ENCODE measurements around the gene MYO7A. TPM values are rescaled to one million over a fixed set of nuclear protein-coding genes. Genes with fewer than 3 reads are reported as not detected.

Gene MYO7A
- total and polyA plus RNA-seq, 2 donors (not counting 3 experiments of a cell fraction or from before 2014, with no cell fraction given), result 1.3 to 3.6 TPM

DNA sequence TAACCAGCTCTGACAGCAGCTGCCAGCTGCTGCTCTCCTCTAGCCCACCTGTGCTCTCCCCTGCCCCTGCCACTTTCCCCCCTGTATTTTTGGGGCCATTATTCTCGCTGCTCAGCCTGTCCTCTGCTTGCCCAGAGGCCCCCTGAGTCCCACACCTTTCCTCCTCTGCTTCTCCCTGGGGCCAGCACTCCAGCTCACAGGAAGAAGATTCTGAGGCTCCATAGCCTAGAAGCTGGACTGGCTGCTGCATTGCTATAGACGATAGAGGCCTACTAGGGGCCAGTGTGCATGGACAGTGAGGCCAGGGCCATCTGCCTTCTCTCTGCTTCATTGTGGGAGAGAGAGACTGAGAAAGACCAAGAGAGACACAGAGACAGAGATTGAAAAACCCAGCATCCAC lies 24.7 kb upstream of the MYO7A start:
- Histone ChIP-seq H3K79me2 (ENCODE audit: control insufficient read depth, insufficient read depth, low read length) (no peaks in the 10 kb centered on the region), H3K9me1 (replicated peaks; ENCODE audit: control insufficient read depth, extremely low read depth, insufficient read depth, low read length) (no peaks in the 10 kb centered on the region), H3K9ac (replicated peaks; ENCODE audit: extremely low read depth, insufficient read depth, low read length) (no peak overlapping the region), H4K20me1 (replicated peaks; ENCODE audit: control insufficient read depth, extremely low read depth, insufficient read depth, low read length) (no peaks in the 10 kb centered on the region), H3K4me1 (ENCODE audit: control insufficient read depth, extremely low read depth, insufficient read depth, low read length) (peaks cover 10% of the 10 kb centered on the region), H3K27me3 (ENCODE audit: control insufficient read depth in 2 of 2, insufficient read depth in 2 of 2, low read length in 2 of 2) (no peaks in the 10 kb centered on the region), H3K9me3 (replicated peaks; ENCODE audit: control insufficient read depth, insufficient read depth, low read length) (no peaks in the 10 kb centered on the region), H3K27ac (ENCODE audit: insufficient read depth, low read depth, low read length) (no peak overlapping the region), H3K36me3 (ENCODE audit: control insufficient read depth in 2 of 2, extremely low read depth in 1 of 2, insufficient read depth in 2 of 2, low read length in 2 of 2) (no peaks in the 10 kb centered on the region), H2AFZ (ENCODE audit: low read depth, low read length) (no peak overlapping the region), H3K4me3 (replicated peaks in 1 of 3; ENCODE audit: insufficient read depth in 1 of 3, low read depth in 1 of 3, low read length in 3 of 3) (no peak overlapping the region), H3K4me2 (ENCODE audit: insufficient read depth, low read length) (no peak overlapping the region)
- FAIRE-seq, result no peak
- ChIA-PET POLR2A (no interaction called here), CTCF (interaction anchor here (0.7 to 9.1 kb wide), 4 partner anchors 9 to 55 kb away, joined by 3 to 89 read pairs (median 22); no protein-coding TSS in a partner anchor)
- dilution Hi-C loops (cut with MboI; ENCODE audit: extremely low pct_ligation_motif_present, low sequenced_read_pairs) (no loop called here), intact Hi-C loops (cut with micrococcal nuclease) (no loop called here)
- DNase-seq (ENCODE audit: low read depth, low spot score), result no peak
- no peak for TF ChIP-seq JUN (IDR thresholded peaks at IDR 0.05; ENCODE audit: borderline replicate concordance, insufficient read depth, insufficient read length, low read depth)
- TF ChIP-seq POLR2AphosphoS5 (IDR thresholded peaks at IDR 0.05; ENCODE audit: insufficient read depth, low read depth, low read length), result no peak
- no peak for TF ChIP-seq EZH2 (IDR thresholded peaks at IDR 0.05; ENCODE audit: borderline replicate concordance, low read depth, low read length, severe bottlenecking)
- no peak for TF ChIP-seq MYC (IDR thresholded peaks at IDR 0.05; ENCODE audit: low read depth, low read length)
- no peak for TF ChIP-seq MAX (IDR thresholded peaks at IDR 0.05; ENCODE audit: insufficient read depth, insufficient read length)
- TF ChIP-seq GATA2 (IDR thresholded peaks at IDR 0.05; ENCODE audit: insufficient read depth, insufficient read length, low read depth, low read length), result no peak
- no peak for TF ChIP-seq POLR2A (IDR thresholded peaks at IDR 0.05; ENCODE audit: low read depth, low read length)
- no peak for TF ChIP-seq FOS (IDR thresholded peaks at IDR 0.05; ENCODE audit: borderline replicate concordance, insufficient read depth, low read length)
- TF ChIP-seq, protein P1, sequence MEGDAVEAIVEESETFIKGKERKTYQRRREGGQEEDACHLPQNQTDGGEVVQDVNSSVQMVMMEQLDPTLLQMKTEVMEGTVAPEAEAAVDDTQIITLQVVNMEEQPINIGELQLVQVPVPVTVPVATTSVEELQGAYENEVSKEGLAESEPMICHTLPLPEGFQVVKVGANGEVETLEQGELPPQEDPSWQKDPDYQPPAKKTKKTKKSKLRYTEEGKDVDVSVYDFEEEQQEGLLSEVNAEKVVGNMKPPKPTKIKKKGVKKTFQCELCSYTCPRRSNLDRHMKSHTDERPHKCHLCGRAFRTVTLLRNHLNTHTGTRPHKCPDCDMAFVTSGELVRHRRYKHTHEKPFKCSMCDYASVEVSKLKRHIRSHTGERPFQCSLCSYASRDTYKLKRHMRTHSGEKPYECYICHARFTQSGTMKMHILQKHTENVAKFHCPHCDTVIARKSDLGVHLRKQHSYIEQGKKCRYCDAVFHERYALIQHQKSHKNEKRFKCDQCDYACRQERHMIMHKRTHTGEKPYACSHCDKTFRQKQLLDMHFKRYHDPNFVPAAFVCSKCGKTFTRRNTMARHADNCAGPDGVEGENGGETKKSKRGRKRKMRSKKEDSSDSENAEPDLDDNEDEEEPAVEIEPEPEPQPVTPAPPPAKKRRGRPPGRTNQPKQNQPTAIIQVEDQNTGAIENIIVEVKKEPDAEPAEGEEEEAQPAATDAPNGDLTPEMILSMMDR (IDR thresholded peaks at IDR 0.05; ENCODE audit: extremely low read depth in 1 of 2, insufficient read depth in 1 of 2, low read depth in 1 of 2, low read length in 2 of 2), result no peak
- no TSS peak for BruUV-seq (replicated peaks)

Measured in endothelial cell of umbilical vein (primary cell).